Progenitor cell of endocrine pancreas (in vitro differentiated cells): Measurements from ENCODE around the gene RNU1-4. TPM values are rescaled to one million over a fixed set of nuclear protein-coding genes. Genes with fewer than 3 reads are reported as not detected.
"Not testable (repeated sequence)": the region's sequence is repeated elsewhere in the genome, so short reads cannot be mapped to it uniquely, and the experiment has no call there.

ENCODE experiments used
- DNase-seq: peaks from one replicate; pipeline ENCODE4 v3.0.0; 2021; ENCODE audit warnings: low spot score; ENCODE audit not compliant: unreplicated experiment
- H3K27ac Mint-ChIP-seq: 2 replicates; pipeline ENCODE4 v1.8.0; 2021; ENCODE audit warnings: mild to moderate bottlenecking, moderate library complexity, mixed read lengths
- H3K27me3 Mint-ChIP-seq: 2 replicates; pipeline ENCODE4 v1.8.0; 2021; ENCODE audit warnings: mixed read lengths
- H3K36me3 Mint-ChIP-seq: 2 replicates; pipeline ENCODE4 v1.8.0; 2022; ENCODE audit warnings: mixed read lengths; ENCODE audit not compliant: insufficient read depth
- H3K4me1 Mint-ChIP-seq: 2 replicates; pipeline ENCODE4 v1.8.0; 2021; ENCODE audit warnings: low read depth, mixed read lengths
- H3K4me3 Mint-ChIP-seq: 2 replicates; pipeline ENCODE4 v1.8.0; 2021; ENCODE audit warnings: low read depth, mild to moderate bottlenecking, moderate library complexity, mixed read lengths
- H3K9me3 Mint-ChIP-seq: 2 replicates; pipeline ENCODE4 v1.8.0; 2021; ENCODE audit warnings: low read depth, mixed read lengths
- total RNA-seq: library from RNA; stranded (reverse); gene quantifications from 2 replicates; pipeline ENCODE4 v1.2.1, GENCODE V29; 2021

Gene RNU1-4
- total RNA-seq, 1 donor from 2014 or later, result 3,957 TPM

DNA sequence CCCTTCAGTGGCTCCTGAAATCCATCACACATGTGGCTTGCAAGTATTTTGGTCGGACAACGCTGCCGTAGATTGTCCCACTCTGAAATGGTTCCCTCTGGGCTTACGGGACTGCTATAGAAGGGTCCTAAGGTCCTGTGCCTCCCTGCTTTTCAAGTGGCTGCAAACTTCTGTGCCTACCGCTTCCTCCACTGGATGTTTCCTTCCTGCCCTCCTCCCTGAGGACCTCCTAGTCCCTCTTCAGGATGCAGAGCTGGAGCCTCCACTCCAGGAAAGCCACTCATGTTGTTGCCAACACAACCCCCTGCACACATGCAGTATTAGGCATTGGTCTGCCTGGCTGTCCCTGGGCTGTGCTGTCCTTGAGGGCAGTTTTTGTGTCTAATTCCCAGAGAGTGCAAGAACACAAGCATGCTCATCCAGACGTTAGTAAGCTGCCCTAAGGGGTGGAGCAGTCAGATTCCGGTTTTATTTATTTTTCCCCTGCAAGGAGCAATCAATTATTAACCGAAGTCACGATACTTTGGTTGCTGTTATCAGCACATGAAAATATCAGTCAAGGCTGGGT lies 26.5 kb downstream of the RNU1-4 start:
- not testable (repeated sequence) for H3K27me3 Mint-ChIP-seq, H3K9me3 Mint-ChIP-seq, H3K36me3 Mint-ChIP-seq, DNase-seq
- Mint-ChIP-seq H3K4me3 (peak overlapping the region; percentile 36), H3K4me1 (peaks cover 29% of the 10 kb centered on the region), H3K27ac (peak overlapping the region; percentile 95)

DNA sequence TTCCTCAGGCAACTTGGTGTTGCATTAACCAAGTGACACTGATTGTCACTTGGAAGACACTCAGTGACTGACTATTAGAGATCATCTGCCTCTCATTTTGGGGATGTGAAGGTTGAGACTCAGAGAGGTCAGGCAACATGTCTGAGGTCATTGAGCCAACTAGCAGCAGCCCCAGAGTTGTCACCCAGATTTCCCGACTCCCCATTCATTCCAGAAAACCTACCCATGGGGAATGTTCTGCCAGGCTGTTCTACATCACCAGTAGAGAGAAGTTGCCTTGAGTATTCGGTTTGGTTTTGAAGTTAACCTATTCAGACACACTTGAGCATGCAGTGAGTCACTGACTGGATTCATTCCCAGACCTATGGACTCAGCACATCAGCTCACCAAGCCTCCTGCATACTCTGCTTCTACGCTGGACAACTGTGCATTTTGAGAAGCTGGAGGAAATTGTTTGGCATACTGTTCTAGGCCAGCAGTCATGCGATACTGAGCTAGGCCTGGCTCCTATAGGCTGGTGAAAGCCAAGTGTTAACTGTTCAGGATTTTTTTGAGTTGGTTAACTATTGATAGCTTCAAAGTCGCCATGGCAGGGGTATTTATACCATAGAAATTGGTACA lies 29.9 kb downstream of the RNU1-4 start:
- not testable (repeated sequence) for H3K27ac Mint-ChIP-seq, DNase-seq, H3K36me3 Mint-ChIP-seq, H3K27me3 Mint-ChIP-seq, H3K9me3 Mint-ChIP-seq, H3K4me3 Mint-ChIP-seq
- H3K4me1 Mint-ChIP-seq, result peaks cover 21% of the 10 kb centered on the region

DNA sequence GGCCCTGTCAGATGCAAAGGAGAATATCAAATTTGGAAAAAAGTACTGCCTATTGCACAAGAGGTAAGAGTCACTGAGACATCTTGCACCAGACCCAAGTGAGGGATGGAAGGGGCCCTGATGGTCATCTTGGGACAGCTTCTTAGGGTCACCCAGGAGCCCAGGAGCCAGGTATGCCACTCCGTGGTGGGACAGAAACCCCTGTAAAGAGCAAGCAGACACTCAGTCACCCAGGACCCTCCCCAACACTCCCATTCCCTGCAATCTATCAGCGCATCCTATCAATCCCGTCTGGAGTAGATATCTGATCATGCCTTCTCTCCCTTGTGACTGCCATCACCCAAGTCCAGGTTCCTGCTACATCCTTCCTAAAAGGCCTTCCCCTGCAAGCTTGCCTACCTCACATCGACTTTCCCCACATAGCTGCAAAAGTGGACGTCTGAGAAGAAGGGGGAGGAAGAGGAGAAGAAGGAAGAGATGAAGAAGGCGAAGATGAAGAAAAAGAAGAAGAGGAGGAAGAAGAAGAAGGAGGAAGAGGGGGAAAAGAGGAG lies 30.7 kb downstream of the RNU1-4 start:
- H3K27me3 Mint-ChIP-seq, DNase-seq, H3K27ac Mint-ChIP-seq, H3K36me3 Mint-ChIP-seq, H3K9me3 Mint-ChIP-seq, H3K4me3 Mint-ChIP-seq: not testable (repeated sequence)
- peaks cover 16% of the 10 kb centered on the region for H3K4me1 Mint-ChIP-seq

DNA sequence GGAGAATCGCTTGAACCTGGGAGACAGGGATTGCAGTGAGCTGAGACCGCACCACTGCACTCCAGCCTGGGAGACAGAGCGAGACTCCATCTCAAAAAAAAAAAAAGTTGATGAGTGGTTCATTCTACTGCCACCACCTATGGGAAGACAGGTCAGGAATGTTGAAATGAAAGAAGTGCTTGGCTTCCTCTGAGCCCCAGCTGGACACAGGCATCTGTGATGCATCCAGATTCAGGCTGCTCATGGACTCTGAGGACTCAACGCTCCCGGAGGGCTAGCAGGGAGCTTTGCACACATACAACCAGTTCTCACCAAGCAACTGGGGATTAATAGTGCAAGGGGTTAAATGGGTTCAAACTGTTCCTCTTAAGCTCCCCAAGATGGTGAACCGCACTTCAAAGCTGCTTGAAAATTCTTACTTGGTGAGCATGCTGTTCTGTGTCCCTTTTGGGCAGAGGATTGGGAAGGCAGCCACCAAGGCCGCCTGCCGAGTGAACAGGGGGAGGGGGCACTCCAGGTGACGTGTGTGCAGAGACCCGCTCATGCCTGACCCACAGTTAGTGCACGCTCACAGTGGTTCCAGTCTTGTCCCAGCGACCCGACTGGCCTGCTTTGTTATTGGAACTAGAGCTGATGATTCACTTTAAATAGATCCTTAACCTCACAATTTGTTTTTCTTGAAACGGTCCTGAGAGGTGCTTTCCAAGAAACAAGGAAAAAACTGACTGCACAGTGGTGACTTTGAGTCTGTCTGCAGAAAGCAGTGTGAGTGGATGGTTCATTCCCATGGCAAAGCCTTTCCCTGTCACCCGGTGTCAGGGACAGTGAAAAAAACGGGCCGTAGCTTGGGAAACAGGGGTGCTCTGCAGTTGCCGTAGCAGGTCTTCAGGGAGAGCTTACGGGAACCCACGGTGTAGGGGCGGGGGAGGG lies 32.2 kb downstream of the RNU1-4 start:
- not testable (repeated sequence) for H3K4me1 Mint-ChIP-seq, H3K4me3 Mint-ChIP-seq, H3K27ac Mint-ChIP-seq, DNase-seq, H3K9me3 Mint-ChIP-seq, H3K36me3 Mint-ChIP-seq, H3K27me3 Mint-ChIP-seq

DNA sequence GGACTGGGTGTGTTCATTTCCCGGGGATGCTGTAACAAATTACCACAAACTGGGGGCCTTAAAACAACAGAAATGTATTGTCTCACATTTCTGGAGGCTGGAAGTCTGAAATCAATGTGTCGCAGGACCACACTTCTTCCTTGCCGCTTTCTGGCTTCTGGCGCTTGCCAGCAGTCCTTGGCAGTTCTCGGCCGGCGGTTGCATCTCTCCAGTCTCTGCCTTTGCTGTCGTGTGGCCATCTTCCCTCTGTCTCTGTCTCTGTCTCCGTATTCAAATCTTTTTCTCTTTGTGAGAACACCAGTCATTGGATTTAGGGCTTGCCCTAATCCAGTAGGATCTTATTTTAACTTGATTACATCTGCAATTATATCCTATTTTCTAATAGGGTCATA lies 32.9 kb downstream of the RNU1-4 start:
- not testable (repeated sequence) for DNase-seq, H3K36me3 Mint-ChIP-seq, H3K4me3 Mint-ChIP-seq, H3K4me1 Mint-ChIP-seq, H3K27me3 Mint-ChIP-seq, H3K27ac Mint-ChIP-seq, H3K9me3 Mint-ChIP-seq

DNA sequence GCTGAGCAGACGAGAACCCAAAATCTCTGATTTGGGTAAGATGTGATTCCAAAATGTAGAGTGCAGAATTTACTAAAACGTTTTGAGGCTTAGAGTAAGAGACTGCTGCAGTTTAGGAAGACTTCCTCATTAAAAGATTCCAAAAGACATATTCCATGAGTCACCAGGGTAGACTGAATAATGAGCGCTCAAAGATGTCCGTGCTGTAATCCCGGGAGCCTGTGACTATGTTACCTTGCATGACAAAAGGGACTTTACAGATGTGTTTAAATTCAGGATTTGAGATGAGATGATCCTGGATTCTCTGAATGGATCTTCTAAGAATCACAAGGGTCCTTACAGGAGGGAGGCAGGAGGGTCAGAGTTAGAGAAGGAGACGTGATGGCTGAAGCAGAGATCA lies 33.4 kb downstream of the RNU1-4 start:
- H3K9me3 Mint-ChIP-seq, H3K4me3 Mint-ChIP-seq, DNase-seq, H3K36me3 Mint-ChIP-seq, H3K27me3 Mint-ChIP-seq, H3K27ac Mint-ChIP-seq, H3K4me1 Mint-ChIP-seq: not testable (repeated sequence)

DNA sequence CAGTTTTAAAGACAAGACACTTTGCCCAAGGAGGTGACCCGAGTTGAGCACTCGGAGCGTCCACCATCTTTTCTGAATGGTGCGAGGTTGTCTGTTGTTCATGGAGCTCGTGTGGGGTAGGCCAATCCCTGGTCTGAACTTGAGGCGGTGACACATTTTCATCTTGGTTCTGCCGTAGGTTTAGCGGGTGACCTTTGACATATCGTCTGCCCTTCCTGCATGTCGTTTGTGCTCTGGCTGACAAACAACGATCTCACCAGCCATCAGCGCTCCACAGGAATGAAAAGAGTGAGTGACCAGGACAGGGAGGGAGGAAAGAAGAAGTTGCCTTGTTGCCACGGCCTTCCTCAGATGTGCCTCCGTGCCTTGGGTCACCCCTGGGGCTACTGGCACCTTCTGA lies 34.5 kb downstream of the RNU1-4 start:
- H3K27ac Mint-ChIP-seq, H3K4me1 Mint-ChIP-seq, H3K27me3 Mint-ChIP-seq, H3K36me3 Mint-ChIP-seq, DNase-seq, H3K4me3 Mint-ChIP-seq, H3K9me3 Mint-ChIP-seq: not testable (repeated sequence)

DNA sequence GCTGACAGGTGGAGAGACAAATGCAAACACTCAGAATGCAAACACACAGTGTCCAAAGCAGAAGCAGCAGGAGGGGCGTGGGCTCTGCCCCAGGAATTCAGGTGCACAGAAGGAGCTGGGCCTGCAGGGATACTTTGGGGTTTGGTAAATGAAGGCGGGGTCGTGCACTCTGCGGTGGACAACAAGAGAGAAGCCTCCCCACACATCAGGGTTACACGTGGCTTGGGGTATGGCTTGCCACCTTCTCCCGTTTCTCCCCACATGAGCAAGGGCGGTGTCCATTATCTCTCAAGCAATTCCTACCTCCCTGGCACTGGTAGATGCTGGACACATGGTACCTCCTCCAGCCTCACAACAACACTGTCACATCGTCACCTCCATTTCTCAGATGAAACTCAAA lies 35.0 kb downstream of the RNU1-4 start:
- DNase-seq, H3K27ac Mint-ChIP-seq, H3K4me3 Mint-ChIP-seq, H3K27me3 Mint-ChIP-seq, H3K36me3 Mint-ChIP-seq, H3K4me1 Mint-ChIP-seq, H3K9me3 Mint-ChIP-seq: not testable (repeated sequence)

DNA sequence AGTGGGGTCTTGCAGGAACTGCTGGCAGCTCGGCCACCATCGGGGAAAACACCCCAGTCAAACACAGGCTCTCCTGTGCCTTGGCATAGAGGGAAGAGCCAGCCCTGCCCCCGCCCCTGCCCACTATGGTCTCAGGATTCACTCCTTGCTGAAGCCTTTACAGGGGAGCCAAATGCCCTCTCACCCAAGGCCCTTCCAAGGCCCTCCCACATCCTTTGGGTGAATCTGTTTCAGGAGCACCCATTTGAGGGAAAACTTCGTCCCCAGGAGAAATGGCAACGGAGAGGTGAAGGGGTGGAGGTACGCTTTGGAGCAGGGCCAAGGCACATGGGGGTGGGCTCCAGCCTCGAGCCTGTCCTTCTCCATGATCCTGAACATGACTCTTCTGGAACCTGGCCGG lies 35.9 kb downstream of the RNU1-4 start:
- H3K36me3 Mint-ChIP-seq, DNase-seq, H3K9me3 Mint-ChIP-seq, H3K27ac Mint-ChIP-seq, H3K27me3 Mint-ChIP-seq, H3K4me3 Mint-ChIP-seq, H3K4me1 Mint-ChIP-seq: not testable (repeated sequence)

DNA sequence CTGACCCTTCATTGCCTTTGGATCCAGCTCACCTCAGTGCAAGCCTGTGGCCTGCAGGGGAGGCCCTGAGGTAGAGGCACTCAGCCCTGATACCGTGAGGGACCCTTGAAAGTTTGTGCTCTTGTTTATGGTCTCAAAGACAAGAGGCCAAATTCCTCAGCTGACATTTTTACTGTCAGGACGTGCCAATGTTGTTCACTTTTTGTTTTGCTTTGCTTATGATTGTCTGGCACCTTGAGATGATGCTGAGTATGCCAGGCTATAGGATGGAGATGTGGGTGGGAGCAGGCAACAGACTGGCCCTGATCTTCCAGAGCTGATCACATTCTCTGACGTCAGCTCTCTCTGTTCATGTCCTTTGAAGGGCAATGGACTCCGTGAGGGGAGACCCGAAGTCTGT lies 36.5 kb downstream of the RNU1-4 start:
- H3K9me3 Mint-ChIP-seq, H3K27me3 Mint-ChIP-seq, H3K4me3 Mint-ChIP-seq, DNase-seq, H3K36me3 Mint-ChIP-seq, H3K4me1 Mint-ChIP-seq, H3K27ac Mint-ChIP-seq: not testable (repeated sequence)

DNA sequence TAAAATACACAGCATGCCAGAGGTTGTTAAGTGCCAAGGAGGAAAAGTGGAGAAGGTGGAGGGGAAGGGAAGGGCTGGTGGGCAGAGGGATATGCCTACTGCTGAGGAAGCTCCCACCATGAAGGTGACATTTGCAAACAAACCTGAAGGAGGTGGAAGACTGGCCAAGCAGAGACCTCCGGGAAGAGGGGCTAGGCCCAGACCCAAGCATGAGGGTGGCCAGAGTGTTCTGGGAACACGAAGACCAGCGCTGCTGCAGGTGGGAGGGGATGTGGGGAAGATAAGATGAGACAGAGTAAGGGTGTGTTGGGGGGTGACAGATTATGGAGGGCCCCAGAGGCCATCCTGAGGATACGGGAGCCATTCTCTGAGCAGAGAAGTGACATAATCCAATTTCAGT lies 37.5 kb downstream of the RNU1-4 start:
- H3K27ac Mint-ChIP-seq, H3K4me3 Mint-ChIP-seq, DNase-seq, H3K27me3 Mint-ChIP-seq, H3K9me3 Mint-ChIP-seq, H3K4me1 Mint-ChIP-seq, H3K36me3 Mint-ChIP-seq: not testable (repeated sequence)

DNA sequence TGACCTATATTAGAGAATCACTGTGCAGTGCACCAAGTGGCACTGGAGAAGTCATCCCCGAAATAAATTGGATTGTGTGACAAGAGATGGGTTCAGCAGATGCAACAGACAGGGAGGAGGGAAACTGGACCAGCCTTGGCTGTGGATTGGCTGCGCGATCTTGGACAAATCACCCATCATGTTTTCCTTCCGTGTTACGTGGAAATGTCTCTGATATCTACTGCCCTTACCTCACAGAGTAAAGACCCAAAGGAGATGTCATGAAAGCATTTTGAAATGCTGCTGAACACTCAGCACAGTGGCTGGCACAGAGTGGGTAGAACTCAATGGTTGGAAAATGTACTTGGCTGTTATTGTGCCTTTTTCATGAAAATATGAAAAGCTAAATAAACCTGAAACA lies 39.2 kb downstream of the RNU1-4 start:
- not testable (repeated sequence) for H3K27me3 Mint-ChIP-seq, H3K4me1 Mint-ChIP-seq, H3K9me3 Mint-ChIP-seq, H3K4me3 Mint-ChIP-seq, H3K27ac Mint-ChIP-seq, H3K36me3 Mint-ChIP-seq, DNase-seq

DNA sequence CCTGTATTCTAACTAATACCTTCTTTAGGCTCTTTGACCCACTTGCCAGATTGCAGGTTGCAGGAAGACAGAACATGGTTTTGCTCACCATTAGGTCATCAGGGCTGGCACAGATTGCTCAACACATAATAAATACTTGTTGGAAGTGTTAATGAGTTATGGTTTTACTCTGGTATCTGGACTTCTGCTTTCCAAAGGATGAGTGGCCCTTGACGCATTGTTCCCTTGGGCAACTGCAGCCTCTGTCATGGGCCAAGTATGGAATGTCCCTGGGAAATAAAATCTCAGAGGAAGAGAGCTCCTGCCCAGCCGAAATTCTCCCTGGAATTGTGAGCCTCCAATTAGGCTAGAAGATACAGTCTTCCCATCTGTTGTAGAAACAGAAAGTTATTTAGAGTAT lies 40.7 kb downstream of the RNU1-4 start:
- H3K27ac Mint-ChIP-seq, H3K9me3 Mint-ChIP-seq, H3K36me3 Mint-ChIP-seq, H3K4me1 Mint-ChIP-seq, H3K4me3 Mint-ChIP-seq, DNase-seq, H3K27me3 Mint-ChIP-seq: not testable (repeated sequence)
